Effector CD8-positive, alpha-beta T cell (primary cell): ENCODE measurements around the gene STRA6.

Source experiments
- DNase-seq: peaks from one replicate; lab custom pipeline; 2025; lab: John Stamatoyannopoulos, UW

STRA6 gene

DNA sequence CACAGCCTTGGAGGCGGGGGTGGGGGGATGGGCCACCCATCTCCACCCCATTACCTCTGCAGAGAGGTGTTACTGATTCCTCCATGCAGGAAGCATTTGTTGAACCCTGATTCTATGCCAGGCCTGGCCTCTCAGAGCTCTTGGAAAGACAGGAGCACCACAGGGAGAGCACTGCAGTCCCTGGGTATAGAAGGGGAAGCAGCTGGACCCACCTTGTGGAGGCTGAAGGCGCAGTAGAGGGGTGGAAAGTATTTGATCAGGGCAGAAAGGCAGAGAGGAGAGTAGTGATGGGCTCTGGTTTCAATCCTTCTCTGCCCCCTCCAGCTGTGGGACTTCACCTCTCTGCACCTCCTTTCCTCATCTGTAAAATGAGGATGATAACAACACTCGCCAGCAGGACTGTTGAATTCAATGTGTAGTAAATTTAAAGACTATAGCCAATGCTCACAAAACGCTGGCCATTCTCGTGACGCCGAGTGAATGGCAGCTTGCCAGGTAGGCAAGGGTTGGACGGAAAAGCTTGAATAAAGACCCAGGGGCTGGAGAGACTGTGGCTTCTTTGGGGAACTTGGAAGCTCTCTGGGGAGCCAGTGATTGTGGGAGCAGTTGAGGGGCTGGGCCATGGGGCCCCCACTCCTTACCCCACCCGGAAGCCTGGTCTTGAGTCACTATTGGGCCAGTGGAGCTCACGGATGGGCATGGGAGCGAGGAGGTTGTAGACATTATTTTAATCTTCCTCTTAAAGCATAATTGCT lies 25.6 kb upstream of the STRA6 start:
- no peak for DNase-seq

GRCh38 chr15:74226761-74227540 lies 24.4 kb upstream of the STRA6 start:
- no peak for DNase-seq

DNA sequence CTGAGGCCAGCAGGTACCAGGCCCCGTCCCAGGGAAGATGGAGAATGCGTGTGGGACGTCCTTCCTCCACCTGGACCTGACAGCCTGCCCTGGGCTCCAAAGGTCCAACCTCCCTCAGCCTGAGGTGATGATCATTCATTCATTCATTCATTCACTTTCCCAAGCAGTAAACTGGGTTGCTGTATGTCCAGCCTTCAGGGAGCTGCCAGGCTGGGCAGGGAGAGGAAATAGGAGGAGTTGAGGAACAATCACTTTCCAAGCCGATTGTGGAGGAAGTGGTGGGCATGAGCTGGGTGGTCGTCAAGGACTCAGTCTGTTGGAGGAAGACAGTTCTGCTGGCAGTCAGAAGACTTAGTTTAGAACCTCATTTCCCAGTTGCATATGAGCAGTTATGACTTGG lies 23.3 kb upstream of the STRA6 start:
- no peak for DNase-seq

DNA sequence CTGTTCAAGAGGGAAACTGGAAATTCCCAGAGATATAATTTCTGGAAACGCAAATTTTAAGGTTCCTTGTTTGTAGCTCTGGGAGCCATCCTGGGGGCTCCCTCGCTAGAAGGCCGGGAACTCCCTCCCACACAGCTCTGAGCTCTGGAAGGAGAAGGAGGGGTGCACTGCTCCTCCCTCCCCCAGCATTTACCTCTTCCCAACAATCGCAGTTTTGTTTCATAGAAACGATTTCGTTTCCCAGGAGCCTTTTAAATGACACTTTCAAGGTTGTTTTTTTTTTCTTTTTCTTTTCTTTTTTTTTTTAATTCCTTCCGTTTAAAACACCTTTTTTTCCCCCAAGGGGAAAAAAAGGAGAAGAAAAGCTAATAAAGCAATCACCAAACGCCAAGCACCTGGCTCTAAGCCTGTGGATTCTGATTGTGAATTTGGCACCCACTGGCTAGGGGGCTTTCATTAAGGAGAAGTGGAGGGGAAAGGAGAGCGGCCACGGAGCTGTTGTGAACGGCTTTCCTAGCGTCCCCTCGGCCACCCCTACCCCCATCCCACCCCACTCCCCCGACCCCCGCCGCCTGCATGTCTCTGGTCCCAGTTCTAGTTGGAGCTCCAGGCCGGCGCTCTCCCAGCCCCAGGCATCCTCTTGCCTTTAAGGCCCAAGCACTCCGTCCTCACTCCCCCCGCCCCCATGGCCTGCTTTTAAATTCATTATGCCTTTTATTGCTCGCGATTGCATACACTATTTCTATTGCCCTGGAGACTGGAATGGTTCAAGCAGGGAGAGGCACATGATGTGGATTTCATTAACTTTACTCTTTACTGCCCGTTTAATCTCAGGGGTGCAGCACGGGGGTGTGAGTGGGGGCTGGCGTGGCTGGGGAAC lies 19.9 kb upstream of the STRA6 start:
- no peak for DNase-seq

GRCh38 chr15:74221399-74222239 lies 19.0 kb upstream of the STRA6 start:
- no peak for DNase-seq

- no peak for DNase-seq
Measured at GRCh38 chr15:74220475-74221248, 18.1 kb upstream of the STRA6 start.

GRCh38 chr15:74217907-74218885 lies 15.6 kb upstream of the STRA6 start:
- no peak for DNase-seq

DNA sequence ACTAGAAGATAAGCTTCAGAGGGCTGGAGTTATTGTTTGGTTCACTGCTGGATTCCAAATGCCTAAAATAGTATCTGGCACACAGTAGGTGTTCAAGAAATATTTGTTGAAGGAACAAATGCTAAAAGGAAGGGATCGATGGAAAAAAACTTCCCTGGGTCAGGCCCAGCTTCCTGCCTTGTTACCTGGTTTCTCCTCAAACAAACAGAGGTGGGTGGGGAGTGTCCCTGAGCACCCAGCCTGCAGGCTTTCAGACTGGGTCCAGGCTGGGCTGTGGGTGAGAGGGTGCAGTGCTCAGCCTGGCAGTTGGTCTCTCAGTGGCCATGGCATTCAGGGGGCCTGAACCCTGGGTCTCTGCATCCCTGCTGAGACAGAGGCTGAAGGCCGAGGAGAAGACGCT lies 14.4 kb upstream of the STRA6 start:
- no peak for DNase-seq

DNA sequence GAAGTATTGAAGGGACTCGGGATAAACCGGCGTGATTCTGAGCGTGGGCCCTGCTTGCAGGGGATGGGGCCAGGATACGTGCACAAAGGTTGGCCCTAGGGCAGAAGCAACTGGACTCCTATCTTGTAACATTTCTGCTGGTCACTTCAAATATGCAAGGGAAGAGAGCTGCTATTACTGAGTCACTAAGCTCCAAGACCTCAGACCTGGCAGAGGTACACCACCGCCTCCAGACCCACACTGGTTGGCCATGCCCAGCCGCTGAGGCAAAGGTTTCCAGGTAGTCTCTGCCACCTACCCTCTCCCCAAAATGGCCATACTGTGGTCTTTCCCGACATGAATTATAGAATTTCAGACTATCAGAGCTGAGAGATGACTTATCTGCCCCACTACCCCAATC lies 13.4 kb upstream of the STRA6 start:
- no peak for DNase-seq

- DNase-seq = no peak
Measured at GRCh38 chr15:74214324-74215021, 11.9 kb upstream of the STRA6 start.

GRCh38 chr15:74213858-74214284 lies 11.3 kb upstream of the STRA6 start:
- no peak for DNase-seq

DNA sequence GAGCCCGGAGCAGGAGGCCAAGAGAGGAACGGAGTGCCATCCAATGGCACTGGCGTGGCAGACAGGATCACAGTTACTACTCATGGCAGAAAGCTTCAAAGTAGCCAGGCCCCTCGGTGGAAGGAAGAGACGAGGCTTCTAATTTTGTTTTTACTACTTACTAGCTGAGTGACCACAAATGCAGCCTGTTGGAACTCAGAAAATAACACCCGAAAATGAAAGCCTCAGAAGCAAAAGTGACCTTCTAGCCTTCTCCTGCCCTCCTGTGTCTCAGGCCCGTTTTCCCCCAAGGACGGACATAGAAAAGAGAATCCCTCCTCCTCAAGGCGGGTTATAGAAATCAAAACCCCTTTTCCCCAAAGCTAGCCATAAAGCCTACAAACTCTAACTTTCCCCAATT lies 9.9 kb upstream of the STRA6 start:
- DNase-seq = no peak

GRCh38 chr15:74211656-74212055 lies 9.1 kb upstream of the STRA6 start:
- DNase-seq = no peak

GRCh38 chr15:74210729-74211128 lies 8.1 kb upstream of the STRA6 start:
- DNase-seq = no peak

DNA sequence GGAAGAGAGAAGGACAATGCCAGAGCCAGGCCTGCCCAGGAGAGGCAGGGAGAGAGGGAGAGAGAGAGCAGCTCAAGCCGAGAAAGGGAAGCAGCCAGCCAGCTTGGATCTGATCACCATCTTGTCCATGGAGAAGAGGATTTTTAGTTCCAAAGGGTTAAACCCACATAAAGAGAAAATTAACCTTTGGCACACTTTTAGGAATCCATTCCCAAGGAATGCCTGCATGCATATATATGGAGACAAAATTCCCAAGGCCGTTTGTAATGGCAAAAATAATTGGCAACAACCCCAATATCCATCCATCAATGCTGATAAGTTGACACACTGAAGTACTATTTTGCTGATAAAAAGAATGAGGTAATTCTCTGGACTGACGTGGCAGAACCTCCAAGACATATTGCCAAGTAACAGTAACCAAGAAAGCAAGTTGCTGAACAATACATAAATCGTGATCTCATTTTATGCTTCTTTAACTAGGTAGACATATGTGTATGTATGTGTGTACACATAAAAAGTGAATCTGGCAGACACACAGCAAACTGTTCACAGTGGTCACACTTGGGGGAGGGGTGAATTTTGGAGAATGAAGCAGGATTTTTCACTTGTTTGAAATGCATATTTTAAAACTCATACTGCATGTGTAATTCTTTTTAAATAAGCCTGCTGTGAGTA lies 7.5 kb upstream of the STRA6 start:
- no peak for DNase-seq

DNA sequence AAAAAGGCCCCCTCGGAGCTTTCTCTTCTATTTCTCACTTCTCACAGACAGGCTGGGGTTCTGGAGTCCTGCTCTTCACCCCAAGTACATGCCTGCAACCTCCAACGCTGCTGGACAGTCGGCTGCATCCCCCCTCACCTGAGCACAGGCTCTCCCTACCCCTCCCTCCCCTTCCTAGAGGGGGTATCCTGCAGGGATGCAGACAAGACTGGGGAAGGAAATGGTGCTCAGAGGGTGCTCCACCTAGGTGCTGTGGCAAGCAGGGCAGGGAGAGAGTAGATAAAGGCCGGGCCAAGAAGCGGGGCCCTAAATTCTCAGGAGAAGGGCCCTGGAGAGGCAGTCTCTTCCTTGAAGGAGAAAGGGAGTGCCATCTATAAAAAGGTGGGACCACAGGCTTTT lies 7.0 kb upstream of the STRA6 start:
- no peak for DNase-seq

GRCh38 chr15:74208901-74209559 lies 6.4 kb upstream of the STRA6 start:
- no peak for DNase-seq

DNA sequence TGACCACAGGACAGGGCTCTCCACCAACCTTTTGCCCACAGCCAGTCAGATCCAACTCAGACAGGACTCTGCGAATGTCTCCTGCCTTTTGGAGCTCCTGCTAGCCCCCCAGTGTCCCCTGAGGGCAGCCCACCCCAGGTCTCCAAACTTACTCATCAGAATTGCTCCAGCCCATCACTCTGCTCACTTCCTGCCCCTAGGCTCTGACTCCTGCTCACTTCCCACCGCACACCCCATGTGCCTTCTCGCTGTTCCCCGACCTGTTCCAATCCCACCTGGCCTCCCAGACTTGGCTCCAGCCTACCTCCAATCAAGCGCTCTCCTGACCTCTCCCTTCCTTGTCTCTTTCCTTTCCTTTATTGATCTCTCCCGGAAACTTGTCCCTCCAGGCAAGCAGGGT lies 5.9 kb upstream of the STRA6 start:
- no peak for DNase-seq
